NCI-H226 (cell line): ENCODE results near the gene ZBTB37.
"Not testable (repeated sequence)": the region's sequence is repeated elsewhere in the genome, so short reads cannot be mapped to it uniquely, and the experiment has no call there.

Source experiments
- DNase-seq: peaks from one replicate; pipeline ENCODE4 v3.0.0-alpha.2; 2015

ZBTB37 gene

DNA sequence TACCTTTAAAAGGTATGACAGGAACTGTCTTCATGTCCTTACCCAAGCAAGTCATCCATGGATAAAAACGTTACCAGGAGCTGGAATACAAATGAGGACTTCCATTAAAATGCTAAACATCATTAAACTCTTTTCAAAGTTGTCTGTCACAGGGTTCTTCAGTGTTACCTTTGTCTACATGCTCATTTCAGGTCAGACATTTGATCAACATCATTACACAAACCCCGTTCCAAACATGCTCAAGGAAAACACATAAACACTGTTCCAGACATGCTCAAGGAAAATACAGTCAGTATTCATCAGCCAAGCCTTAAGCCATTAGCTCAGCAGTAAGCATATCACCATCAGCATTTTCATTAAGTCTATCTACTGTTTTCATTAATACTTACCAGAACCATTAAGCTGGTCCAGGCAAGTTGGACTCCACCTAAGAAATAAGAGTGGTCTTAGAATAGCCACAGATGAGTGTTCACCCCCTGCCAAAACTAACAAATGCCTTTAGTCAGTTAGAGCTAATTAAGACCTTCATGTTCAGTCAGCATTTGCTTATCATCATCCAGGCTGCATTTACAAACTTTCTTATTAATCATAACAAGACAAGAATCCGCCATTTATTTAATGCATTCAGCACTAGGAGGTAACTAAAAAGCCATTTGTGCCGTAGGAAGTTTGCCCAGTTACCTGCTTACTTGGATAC is 2.6 kb upstream of the ZBTB37 start:
- no peak for DNase-seq

GRCh38 chr1:173866413-173867115 is 1.6 kb upstream of the ZBTB37 start:
- no peak for DNase-seq

GRCh38 chr1:173867141-173867752 is 933 bp upstream of the ZBTB37 start:
- DNase-seq, result no peak

GRCh38 chr1:173867753-173868265 is 371 bp upstream of the ZBTB37 start, which contains the start of gene GAS5:
GAS5 (minus strand) TSS chr1:173867989.
- peak; percentile 98 for DNase-seq

DNA sequence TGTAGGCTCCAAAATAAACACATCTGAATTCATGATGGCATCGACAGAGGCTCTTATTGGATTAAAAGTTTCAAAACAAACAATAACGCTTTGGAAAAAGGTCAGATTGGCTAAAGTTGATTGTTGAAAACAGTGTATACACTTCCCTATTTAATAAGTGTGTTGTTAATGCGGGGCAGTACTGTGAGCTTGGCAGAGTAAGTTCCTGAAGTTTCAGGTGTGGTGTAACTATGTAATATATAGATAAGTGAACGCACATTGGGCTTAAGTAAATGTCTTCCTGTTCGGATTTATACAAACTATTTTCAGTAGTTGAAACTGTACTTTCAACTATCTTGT is 810 bp downstream of the ZBTB37 start:
- DNase-seq, result no peak

DNA sequence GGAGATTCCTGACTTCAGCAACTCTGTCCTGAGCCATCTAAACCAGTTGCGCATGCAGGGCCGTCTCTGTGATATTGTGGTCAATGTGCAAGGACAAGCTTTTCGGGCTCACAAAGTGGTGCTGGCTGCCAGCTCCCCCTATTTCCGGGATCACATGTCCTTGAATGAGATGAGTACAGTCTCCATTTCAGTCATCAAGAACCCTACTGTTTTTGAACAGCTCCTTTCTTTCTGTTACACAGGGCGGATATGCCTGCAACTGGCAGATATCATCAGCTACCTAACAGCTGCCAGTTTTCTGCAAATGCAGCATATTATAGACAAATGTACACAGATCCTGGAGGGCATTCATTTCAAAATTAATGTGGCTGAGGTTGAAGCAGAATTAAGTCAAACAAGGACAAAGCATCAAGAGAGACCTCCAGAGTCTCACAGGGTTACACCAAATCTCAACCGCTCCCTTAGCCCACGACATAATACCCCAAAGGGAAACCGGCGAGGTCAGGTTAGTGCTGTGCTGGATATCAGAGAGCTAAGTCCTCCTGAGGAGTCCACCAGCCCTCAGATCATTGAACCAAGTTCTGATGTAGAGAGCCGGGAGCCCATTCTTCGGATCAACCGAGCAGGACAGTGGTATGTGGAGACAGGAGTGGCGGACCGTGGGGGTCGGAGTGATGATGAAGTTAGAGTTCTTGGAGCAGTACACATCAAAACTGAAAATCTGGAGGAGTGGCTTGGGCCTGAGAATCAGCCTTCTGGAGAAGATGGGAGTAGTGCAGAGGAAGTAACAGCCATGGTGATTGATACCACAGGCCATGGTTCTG is 2.3 kb downstream of the ZBTB37 start:
- no peak for DNase-seq

GRCh38 chr1:173871091-173871490 is 2.9 kb downstream of the ZBTB37 start:
- no peak for DNase-seq

- no peak for DNase-seq
Observed at GRCh38 chr1:173871500-173871899, 3.3 kb downstream of the ZBTB37 start.

DNA sequence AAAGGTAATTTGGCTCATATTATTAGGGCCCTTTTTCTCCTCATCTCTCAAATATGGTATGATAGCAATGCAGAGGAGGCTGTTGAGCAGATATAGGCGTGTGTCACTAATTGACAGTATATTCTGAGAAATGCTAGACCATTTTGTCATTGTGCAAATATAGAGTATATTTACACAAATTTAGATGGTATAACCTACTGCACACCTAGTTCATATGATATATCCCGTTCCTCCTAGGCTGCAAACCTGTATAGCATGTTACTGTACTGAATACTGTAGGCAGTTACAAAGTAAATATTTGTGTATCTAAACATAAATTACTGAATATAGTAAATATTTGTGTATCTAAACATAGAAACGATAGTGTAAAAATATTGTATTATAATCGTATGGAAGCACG is 8.6 kb downstream of the ZBTB37 start:
- no peak for DNase-seq

GRCh38 chr1:173878251-173878650 is 10.1 kb downstream of the ZBTB37 start:
- DNase-seq, result no peak

GRCh38 chr1:173881117-173881516 is 12.9 kb downstream of the ZBTB37 start:
- not testable (repeated sequence) for DNase-seq

- no peak for DNase-seq
Observed at GRCh38 chr1:173884701-173885100, 16.5 kb downstream of the ZBTB37 start.

- DNase-seq, result no peak
Observed at GRCh38 chr1:173886746-173887611, 18.8 kb downstream of the ZBTB37 start.

DNA sequence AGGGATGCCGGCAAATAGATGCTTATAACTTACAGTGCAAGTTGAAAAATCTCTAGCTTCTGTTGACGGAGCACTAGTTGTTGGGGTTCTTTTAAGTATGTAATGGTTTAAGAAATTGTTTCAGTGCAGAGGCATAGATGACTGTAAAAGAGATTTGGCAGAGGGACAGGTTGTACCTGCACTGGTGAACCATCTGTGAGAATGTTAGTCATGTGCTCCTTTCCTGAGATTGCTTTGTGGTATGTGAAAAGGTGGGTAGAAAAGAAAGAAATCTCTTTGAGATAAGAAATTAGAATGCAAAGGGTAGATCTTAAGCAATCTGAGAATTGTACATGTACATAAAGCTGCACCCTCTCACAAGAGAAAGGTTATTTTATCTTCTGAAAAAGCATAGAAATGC is 19.4 kb downstream of the ZBTB37 start:
- no peak for DNase-seq

- DNase-seq, result no peak
Observed at GRCh38 chr1:173888749-173889148, 20.6 kb downstream of the ZBTB37 start.

DNA sequence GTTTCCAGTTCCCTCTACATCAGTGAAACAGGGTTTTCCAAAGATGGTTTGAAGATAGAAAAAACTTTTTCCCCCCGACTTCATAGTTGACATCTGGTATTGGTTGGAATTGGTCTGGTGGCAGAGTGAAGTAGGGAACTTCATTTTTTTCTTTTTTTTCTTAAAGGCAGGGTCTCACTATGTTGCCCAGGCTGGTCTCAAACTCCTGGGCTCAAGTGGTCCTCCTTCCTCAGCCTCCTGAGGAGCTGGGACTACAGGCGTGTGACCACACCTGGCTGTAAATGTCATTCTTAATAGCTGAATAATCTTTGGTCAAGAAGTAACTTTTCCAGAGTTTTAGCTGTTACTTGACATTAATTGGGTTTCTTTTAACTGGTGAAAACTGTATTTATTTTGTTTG is 21.7 kb downstream of the ZBTB37 start:
- DNase-seq, result no peak

DNA sequence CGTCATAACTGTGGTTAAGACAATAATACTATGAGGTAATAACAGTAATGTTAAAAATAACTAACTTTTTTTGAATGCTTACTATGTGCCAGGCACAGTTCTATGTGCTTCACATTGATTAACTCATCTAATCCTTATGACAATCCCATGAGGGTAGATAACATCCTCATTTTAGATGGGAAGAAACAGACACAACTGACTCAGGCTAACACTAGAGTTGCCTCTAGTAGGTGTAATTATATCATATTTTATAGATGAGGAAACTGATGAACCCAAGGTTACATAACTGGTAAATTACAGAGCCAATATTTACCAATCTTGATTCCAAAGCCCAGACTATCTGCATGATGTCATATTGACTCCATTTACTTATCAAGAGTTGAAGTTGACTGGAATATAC is 25.4 kb downstream of the ZBTB37 start:
- no peak for DNase-seq

- DNase-seq, result no peak
Observed at GRCh38 chr1:173894189-173894588, 26.0 kb downstream of the ZBTB37 start.

GRCh38 chr1:173900427-173900826 is 32.2 kb downstream of the ZBTB37 start:
- no peak for DNase-seq

- no peak for DNase-seq
Observed at GRCh38 chr1:173900992-173901391, 32.8 kb downstream of the ZBTB37 start.

DNA sequence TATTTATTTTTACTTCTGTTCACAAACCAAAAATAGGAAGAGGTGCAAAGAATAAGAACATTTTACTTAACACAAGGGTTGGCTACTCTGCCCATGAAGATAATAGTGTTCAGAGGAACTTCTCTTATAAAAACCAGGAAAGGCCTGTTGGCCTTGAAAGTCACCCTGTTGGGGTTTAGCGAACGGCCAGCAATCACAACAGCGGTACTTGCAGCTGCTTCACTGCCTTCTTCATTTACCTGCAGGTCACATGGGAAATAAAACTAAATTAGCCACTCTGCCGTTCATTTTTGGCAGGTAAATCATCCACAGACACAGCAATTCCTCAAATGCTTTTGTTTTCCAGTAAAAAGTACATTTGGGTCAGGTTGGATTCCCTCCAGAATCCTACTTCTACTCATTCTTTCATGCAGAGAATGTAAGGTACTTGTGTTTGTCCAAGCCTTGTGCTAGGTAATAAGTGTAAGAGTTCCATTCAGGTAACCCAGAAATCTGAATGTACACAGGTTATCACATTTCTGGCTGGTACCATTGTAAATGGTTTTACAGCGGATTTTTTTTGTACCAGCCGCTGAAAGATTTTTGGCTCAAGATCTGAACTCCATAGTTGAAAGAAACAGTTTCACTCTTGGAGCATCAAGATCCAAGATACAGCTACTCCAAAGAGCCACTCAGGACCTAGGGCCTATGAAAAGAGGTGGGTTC is 35.8 kb downstream of the ZBTB37 start:
- no peak for DNase-seq

DNA sequence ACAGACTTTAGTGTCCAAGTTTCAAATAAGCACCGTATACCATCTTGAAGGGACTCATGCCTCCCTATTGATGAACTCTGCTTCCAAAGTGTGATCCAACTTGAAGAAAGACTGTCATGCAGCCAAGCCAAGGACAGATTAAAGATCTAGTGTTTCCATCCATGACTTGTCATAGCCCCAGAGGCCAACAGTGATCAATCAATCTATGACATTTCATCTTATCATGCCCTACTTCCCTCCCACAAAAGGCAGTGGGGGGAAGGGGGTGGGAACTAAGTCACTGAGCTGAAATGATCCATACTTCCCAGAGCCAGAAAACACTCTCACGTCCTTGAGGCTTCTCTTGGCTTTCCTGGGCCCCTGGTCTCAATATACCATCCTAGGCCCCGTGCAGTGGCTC is 44.9 kb downstream of the ZBTB37 start:
- no peak for DNase-seq
